Chondrocyte (in vitro differentiated cells): ENCODE measurements around the gene PTGIS. TPM values are rescaled to one million over a fixed set of nuclear protein-coding genes. Genes with fewer than 3 reads are reported as not detected.
A peak's percentile ranks its signal among the peaks of the same experiment; 100 is the strongest.

ENCODE experiments used
- DNase-seq: peaks from one replicate; pipeline ENCODE4 v3.0.0; 2021; ENCODE audit warnings: mixed read lengths, low spot score
- H3K27ac Mint-ChIP-seq: one replicate; pipeline ENCODE4 v1.8.0; 2021; ENCODE audit warnings: mild to moderate bottlenecking, moderate library complexity, mixed read lengths; ENCODE audit not compliant: unreplicated experiment
- H3K27me3 Mint-ChIP-seq: 2 replicates; pipeline ENCODE4 v1.8.0; 2021; ENCODE audit warnings: low read depth, mixed read lengths
- H3K36me3 Mint-ChIP-seq: 2 replicates; pipeline ENCODE4 v1.8.0; 2021; ENCODE audit warnings: low read depth, mixed read lengths
- H3K4me1 Mint-ChIP-seq: 2 replicates; pipeline ENCODE4 v1.8.0; 2021; ENCODE audit warnings: low read depth, mild to moderate bottlenecking, mixed read lengths
- H3K4me3 Mint-ChIP-seq: one replicate; pipeline ENCODE4 v1.8.0; 2021; ENCODE audit warnings: mild to moderate bottlenecking, moderate library complexity, mixed read lengths; ENCODE audit not compliant: unreplicated experiment
- H3K9me3 Mint-ChIP-seq: 2 replicates; pipeline ENCODE4 v1.8.0; 2021; ENCODE audit warnings: low read depth, mixed read lengths
- total RNA-seq: library from RNA; stranded (reverse); gene quantifications from 3 replicates; pipeline ENCODE4 v1.2.1, GENCODE V29; 2021
- TF ChIP-seq, protein P1 (sequence below): fragments of 200-600 bp; sonication (generic); IDR thresholded peaks from 2 replicates; pipeline ENCODE4 v1.5.0; 2021; ENCODE audit warnings: antibody characterized with exemption, mild to moderate bottlenecking, moderate library complexity

Gene PTGIS
- total RNA-seq, 1 donor from 2014 or later: 91.5 TPM

DNA sequence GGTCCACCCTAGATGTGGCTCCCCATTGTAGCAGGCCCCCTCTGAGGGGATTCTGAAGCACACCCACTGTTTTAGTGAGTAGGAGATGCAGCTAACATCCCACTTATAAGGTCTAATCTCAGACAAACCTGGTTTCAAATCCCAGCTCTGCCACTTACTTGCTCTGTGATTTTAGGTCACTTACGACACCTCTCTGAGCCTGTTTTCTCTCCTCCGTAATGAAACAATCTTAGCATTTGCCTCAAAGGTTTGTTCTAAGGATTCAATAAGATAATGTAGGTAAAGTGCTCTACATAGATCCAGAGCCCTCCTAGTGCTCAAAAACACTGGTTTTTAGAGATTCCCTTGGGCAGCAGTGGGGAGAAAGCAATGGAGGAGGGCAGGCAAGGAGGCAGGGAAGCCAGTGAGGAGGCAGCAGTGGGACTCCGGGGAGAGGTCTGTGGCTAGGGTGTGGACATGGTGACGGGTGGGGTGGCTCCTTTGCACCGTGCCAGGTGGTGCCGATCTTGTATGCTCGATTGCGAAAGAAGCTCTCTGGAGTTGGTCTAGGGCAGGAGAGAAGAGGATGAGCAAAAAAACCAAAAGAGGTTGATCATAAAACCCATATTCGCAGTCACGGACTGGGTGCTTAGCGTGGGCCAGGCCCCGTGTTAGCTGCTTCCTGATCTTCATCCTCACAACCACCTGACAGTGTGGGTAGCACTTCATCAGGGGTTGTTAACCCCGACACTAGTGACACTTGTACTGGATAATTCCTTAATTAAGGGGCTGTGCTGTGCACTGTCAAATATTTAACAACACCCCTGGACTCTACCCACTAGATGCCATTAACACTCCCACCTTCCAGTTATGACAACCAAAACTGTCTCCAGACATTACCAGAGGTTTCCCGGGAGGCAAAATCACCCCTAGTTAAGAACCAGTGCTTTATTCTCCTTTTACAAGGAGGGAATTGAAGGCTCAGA, 16.8 kb upstream of the PTGIS start:
- H3K4me1 Mint-ChIP-seq: peaks cover 86% of the 10 kb centered on the region

DNA sequence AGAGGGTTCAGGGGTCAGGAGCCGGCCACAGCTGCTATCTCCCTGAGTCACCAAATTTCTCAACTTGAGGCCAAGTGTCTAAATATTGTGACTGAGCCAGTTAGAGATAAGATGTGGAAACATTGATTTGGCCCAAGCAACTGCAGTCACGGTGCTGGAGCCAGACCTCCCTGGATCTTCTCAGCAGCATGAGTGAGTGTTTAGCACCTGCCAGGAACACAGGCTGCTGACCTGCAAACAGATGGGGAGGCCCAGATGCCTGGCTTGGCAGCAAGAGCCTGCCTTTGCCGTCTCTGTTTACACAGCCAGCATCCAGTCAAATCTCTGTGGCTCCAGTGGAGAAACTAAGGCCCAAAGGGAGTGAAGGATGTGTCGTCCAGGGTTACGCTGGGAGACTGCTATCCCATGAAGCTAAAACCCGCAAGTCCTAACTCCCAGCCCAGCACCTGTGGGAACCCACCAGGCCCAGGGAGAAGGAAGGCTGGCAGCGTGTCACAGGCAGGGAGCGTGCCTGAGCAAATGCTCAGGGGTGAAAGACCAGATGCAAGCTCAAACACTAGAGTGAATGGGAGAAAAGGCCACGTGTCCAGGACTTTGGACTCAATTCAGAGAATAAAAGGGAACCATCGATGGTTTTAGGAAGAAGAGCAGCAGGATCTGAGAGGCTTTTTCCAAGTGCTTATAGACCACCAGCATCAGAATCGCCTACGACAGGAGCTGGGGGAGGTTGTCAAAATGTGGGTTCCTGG, 15.9 kb upstream of the PTGIS start:
- Mint-ChIP-seq H3K4me3 (no peak overlapping the region), H3K4me1 (peaks cover 93% of the 10 kb centered on the region), H3K36me3 (no peaks in the 10 kb centered on the region), H3K9me3 (peaks cover 6% of the 10 kb centered on the region), H3K27me3 (no peaks in the 10 kb centered on the region), H3K27ac (peak overlapping the region; percentile 70)
- TF ChIP-seq, protein P1, sequence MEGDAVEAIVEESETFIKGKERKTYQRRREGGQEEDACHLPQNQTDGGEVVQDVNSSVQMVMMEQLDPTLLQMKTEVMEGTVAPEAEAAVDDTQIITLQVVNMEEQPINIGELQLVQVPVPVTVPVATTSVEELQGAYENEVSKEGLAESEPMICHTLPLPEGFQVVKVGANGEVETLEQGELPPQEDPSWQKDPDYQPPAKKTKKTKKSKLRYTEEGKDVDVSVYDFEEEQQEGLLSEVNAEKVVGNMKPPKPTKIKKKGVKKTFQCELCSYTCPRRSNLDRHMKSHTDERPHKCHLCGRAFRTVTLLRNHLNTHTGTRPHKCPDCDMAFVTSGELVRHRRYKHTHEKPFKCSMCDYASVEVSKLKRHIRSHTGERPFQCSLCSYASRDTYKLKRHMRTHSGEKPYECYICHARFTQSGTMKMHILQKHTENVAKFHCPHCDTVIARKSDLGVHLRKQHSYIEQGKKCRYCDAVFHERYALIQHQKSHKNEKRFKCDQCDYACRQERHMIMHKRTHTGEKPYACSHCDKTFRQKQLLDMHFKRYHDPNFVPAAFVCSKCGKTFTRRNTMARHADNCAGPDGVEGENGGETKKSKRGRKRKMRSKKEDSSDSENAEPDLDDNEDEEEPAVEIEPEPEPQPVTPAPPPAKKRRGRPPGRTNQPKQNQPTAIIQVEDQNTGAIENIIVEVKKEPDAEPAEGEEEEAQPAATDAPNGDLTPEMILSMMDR: no peak
- no peak for DNase-seq

More for the DNA sequence above, 16.8 kb upstream of the PTGIS start:
- TF ChIP-seq, protein P1: no peak
- H3K27me3 Mint-ChIP-seq: no peaks in the 10 kb centered on the region
- H3K4me3 Mint-ChIP-seq: no peak overlapping the region
- no peaks in the 10 kb centered on the region for H3K36me3 Mint-ChIP-seq
- H3K9me3 Mint-ChIP-seq: peaks cover 6% of the 10 kb centered on the region
- H3K27ac Mint-ChIP-seq: peak overlapping the region; percentile 92
- DNase-seq: no peak

DNA sequence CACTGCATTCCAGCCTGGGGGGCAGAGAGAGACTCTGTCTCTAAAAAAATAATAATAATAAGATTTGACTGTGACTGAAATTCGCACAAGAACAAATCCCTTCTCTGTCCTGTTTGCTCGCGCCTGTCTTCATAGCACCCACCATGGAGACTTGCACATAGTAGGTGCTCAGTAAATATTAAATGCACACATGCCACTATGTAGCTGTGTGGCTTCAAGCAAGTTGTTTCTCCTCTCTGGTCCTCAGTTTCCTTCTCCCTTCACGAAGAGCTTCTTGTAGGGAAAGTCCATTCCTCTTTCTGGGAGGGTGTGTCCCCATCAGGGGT, 15.4 kb upstream of the PTGIS start:
- Mint-ChIP-seq H3K27ac (peak overlapping the region; percentile 70), H3K36me3 (no peaks in the 10 kb centered on the region), H3K4me3 (no peak overlapping the region), H3K4me1 (peaks cover 90% of the 10 kb centered on the region), H3K9me3 (peaks cover 6% of the 10 kb centered on the region), H3K27me3 (no peaks in the 10 kb centered on the region)
- DNase-seq: no peak
- TF ChIP-seq, protein P1: no peak

DNA sequence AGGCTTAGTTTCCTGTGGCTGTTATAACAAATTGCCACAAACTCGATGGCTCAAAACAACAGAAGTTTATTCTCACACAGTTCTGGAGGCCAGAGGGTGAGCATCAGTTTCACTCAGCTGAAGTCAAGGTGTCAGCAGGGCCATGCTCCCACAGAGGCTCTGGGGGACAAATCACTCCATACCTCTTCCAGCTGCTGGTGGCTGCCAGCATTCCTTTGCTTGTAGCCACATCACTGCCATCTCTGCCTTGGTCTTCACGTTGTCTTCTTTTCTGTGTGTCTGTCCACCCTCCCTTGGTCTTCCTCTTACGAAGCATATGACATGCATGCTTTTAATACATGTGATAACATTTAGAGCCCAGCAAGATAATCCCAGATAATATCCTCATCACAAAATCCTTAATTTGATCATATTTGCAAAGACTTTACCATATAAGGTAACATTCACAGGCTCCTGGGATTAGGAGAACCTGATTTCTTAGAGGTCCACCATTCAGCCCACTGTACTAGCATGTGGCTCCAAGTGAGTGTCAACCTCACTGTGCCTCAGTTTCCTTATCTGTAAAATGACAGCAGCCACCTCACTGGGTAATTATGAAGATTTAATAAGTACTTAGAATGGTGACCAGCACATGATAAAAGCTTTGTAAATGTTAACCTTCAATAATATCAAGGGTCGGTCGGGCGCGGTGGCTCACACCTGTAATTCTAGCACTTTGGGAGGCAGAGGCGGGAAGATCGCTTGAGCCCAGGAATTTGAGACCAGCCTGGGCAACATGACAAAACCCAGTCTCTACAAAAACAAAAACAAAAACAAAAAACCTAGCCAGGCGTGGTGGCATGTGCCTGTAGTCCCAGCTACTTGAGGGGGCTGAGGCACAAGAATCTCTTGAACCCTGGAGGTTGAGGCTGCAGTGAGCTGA, 14.7 kb upstream of the PTGIS start:
- H3K9me3 Mint-ChIP-seq: peaks cover 6% of the 10 kb centered on the region
- no peak for DNase-seq
- TF ChIP-seq, protein P1: no peak
- peaks cover 90% of the 10 kb centered on the region for H3K4me1 Mint-ChIP-seq
- H3K27ac Mint-ChIP-seq: peak overlapping the region; percentile 22
- no peaks in the 10 kb centered on the region for H3K36me3 Mint-ChIP-seq
- H3K27me3 Mint-ChIP-seq: no peaks in the 10 kb centered on the region
- H3K4me3 Mint-ChIP-seq: no peak overlapping the region
